Neural progenitor cell (in vitro differentiated cells): ENCODE measurements around the gene MIER2. TPM values are rescaled to one million over a fixed set of nuclear protein-coding genes. Genes with fewer than 3 reads are reported as not detected.

Source experiments
- DNase-seq: peaks from one replicate; pipeline ENCODE4 v3.0.0-alpha.2; 2016; ENCODE audit warnings: low spot score
- H2AFZ ChIP-seq: fragments of 200-600 bp; sonication (generic); replicated peaks from 2 replicates; pipeline ENCODE4 v1.6.1; 2016; ENCODE audit warnings: antibody characterized with exemption
- H3F3A ChIP-seq: fragments of 200-600 bp; sonication (generic); 2 replicates; pipeline ENCODE4 v1.6.1; 2016; ENCODE audit warnings: antibody characterized with exemption, low read depth
- H3K27ac ChIP-seq: fragments of 200-600 bp; sonication (generic); 2 replicates; pipeline ENCODE4 v1.5.1; 2016; ENCODE audit warnings: mild to moderate bottlenecking
- H3K27me3 ChIP-seq: fragments of 200-600 bp; sonication (generic); 2 replicates; pipeline ENCODE4 v1.6.1; 2016; ENCODE audit warnings: mild to moderate bottlenecking, moderate library complexity
- H3K36me3 ChIP-seq: fragments of 200-600 bp; sonication (generic); 2 replicates; pipeline ENCODE4 v1.5.1; 2016
- H3K4me1 ChIP-seq: fragments of 200-600 bp; sonication (generic); 2 replicates; pipeline ENCODE4 v1.6.1; 2016; ENCODE audit warnings: mixed run types
- H3K4me2 ChIP-seq: fragments of 200-600 bp; sonication (generic); 2 replicates; pipeline ENCODE4 v1.6.1; 2016
- H3K4me3 ChIP-seq: fragments of 200-600 bp; sonication (generic); 2 replicates; pipeline ENCODE4 v1.5.1; 2016
- H3K79me2 ChIP-seq: fragments of 200-600 bp; sonication (generic); 2 replicates; pipeline ENCODE4 v1.6.1; 2016; ENCODE audit warnings: low read depth
- H3K9ac ChIP-seq: fragments of 200-600 bp; sonication (generic); 2 replicates; pipeline ENCODE4 v1.6.1; 2016
- H3K9me3 ChIP-seq: fragments of 200-600 bp; sonication (generic); 2 replicates; pipeline ENCODE4 v1.5.1; 2016; ENCODE audit warnings: low read depth
- H4K20me1 ChIP-seq: fragments of 200-600 bp; sonication (generic); 2 replicates; pipeline ENCODE4 v1.6.1; 2016; ENCODE audit warnings: low read depth
- H3K27ac Mint-ChIP-seq: 3 replicates; pipeline ENCODE4 v1.8.0; 2021; ENCODE audit warnings: mixed read lengths
- H3K27me3 Mint-ChIP-seq: 2 replicates; pipeline ENCODE4 v1.8.0; 2022; ENCODE audit warnings: low read depth, mild to moderate bottlenecking, inconsistent platforms, moderate library complexity, mixed read lengths; ENCODE audit not compliant: insufficient read depth
- H3K36me3 Mint-ChIP-seq: 3 replicates; pipeline ENCODE4 v1.8.0; 2021; ENCODE audit warnings: mixed read lengths
- H3K4me1 Mint-ChIP-seq: 3 replicates; pipeline ENCODE4 v1.8.0; 2021; ENCODE audit warnings: mixed read lengths
- H3K4me3 Mint-ChIP-seq: 3 replicates; pipeline ENCODE4 v1.8.0; 2021; ENCODE audit warnings: mild to moderate bottlenecking, moderate library complexity, mixed read lengths
- H3K9me3 Mint-ChIP-seq: 3 replicates; pipeline ENCODE4 v1.8.0; 2020; ENCODE audit warnings: mixed read lengths
- EZH2 ChIP-seq: fragments of 200-600 bp; sonication (generic); IDR thresholded peaks from 2 replicates; pipeline ENCODE4 v1.6.1; 2017; ENCODE audit warnings: antibody characterized with exemption, mild to moderate bottlenecking, moderate library complexity
- EZH2phosphoT487 ChIP-seq: fragments of 200-600 bp; sonication (generic); IDR thresholded peaks from 2 replicates; pipeline ENCODE4 v1.6.1; 2017; ENCODE audit warnings: antibody characterized with exemption
- total RNA-seq: library from RNA; depleted of rRNA; stranded (reverse); fragments of >200 nt; gene quantifications from 2 replicates; pipeline ENCODE4 v1.2.3, GENCODE V29; 2015; ENCODE audit warnings: low replicate concordance
- TF ChIP-seq, protein P1 (sequence below): fragments of 200-600 bp; sonication (generic); IDR thresholded peaks from 2 replicates; pipeline ENCODE4 v1.5.1; 2017; ENCODE audit warnings: antibody characterized with exemption, mild to moderate bottlenecking

MIER2 gene
- total RNA-seq, 1 donor from 2014 or later, result 12.9 TPM

DNA sequence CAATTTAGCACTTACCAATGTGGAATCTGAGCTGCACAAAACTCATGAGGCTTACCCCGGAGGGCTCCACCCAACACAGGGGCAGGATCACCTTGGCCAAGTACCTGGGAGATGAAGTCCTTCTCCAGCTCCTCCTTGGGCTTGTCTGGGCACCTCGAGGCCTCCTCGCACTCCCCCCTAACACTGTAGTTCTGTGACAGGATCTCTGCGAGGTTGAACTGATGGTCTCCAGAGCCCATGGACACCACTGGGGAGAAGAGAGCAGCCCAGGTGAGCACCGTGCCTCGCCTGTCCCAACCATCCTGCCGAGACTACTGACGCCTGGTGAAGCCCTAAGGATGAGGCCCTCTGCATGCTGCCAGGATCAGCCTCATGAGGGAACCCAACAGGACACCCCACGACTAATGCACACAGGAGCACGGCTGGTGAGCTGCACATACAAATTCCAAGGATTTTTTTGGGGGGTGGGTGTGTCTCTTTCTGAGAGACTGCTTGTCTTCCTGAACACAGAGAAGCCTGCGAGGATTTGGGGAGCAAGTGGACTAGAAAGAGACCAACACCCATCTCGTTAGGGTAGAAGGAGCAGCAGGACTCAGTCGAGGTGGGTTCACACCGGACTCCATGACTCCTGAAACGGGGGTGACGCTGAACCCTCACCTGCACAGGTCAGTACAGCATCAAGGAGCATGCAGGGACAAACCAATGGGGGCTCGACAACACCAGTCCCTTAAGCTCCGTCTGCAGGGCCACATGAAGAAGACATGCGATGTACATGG, 10.1 kb downstream of the MIER2 start:
- H4K20me1 ChIP-seq, result peaks cover 44% of the 10 kb centered on the region
- H3K4me1 Mint-ChIP-seq, result no peaks in the 10 kb centered on the region
- H3K27ac ChIP-seq, result no peak overlapping the region
- H3F3A ChIP-seq, result no peaks in the 10 kb centered on the region
- no peak overlapping the region for H2AFZ ChIP-seq
- no peak overlapping the region for H3K4me3 ChIP-seq
- H3K36me3 ChIP-seq, result peaks cover 9% of the 10 kb centered on the region
- no peak for TF ChIP-seq EZH2phosphoT487
- TF ChIP-seq, protein P1, sequence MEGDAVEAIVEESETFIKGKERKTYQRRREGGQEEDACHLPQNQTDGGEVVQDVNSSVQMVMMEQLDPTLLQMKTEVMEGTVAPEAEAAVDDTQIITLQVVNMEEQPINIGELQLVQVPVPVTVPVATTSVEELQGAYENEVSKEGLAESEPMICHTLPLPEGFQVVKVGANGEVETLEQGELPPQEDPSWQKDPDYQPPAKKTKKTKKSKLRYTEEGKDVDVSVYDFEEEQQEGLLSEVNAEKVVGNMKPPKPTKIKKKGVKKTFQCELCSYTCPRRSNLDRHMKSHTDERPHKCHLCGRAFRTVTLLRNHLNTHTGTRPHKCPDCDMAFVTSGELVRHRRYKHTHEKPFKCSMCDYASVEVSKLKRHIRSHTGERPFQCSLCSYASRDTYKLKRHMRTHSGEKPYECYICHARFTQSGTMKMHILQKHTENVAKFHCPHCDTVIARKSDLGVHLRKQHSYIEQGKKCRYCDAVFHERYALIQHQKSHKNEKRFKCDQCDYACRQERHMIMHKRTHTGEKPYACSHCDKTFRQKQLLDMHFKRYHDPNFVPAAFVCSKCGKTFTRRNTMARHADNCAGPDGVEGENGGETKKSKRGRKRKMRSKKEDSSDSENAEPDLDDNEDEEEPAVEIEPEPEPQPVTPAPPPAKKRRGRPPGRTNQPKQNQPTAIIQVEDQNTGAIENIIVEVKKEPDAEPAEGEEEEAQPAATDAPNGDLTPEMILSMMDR, result no peak
- no peak for TF ChIP-seq EZH2
- peaks cover 28% of the 10 kb centered on the region for H3K9me3 Mint-ChIP-seq
- no peak overlapping the region for H3K4me3 Mint-ChIP-seq
- no peaks in the 10 kb centered on the region for H3K27me3 Mint-ChIP-seq
- H3K9ac ChIP-seq, result no peak overlapping the region
- no peak for DNase-seq
- H3K36me3 Mint-ChIP-seq, result peaks cover 54% of the 10 kb centered on the region
- H3K79me2 ChIP-seq, result peaks cover 82% of the 10 kb centered on the region
- H3K27me3 ChIP-seq, result no peaks in the 10 kb centered on the region
- H3K9me3 ChIP-seq, result no peaks in the 10 kb centered on the region
- no peak overlapping the region for H3K27ac Mint-ChIP-seq
- H3K4me2 ChIP-seq, result no peak overlapping the region
- H3K4me1 ChIP-seq, result no peaks in the 10 kb centered on the region

DNA sequence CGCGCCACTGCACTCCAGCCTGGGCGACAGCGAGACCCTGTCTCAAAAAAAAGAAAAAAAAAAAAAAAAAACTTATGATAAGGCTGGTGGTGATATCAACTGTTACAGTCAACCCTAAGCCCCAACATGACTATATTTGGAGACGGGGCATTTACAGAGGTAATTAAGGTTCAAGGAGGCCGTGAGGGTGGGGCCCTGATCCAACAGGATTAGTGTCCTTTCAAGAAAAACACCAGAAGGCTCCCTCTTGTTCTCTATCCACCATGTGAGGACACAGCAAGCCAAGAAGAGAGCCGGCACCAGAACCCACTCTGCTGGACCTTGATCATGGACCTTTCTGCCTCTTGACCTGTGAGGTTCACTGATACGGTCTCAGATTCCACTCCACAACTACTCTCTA, 14.1 kb downstream of the MIER2 start:
- H3K27ac Mint-ChIP-seq, result no peak overlapping the region
- Histone ChIP-seq H3K4me3 (no peak overlapping the region), H3K4me1 (no peaks in the 10 kb centered on the region), H3K27ac (no peak overlapping the region), H3K4me2 (no peak overlapping the region), H3K27me3 (no peaks in the 10 kb centered on the region), H4K20me1 (peaks cover 14% of the 10 kb centered on the region), H3K79me2 (peaks cover 59% of the 10 kb centered on the region), H3K9me3 (no peaks in the 10 kb centered on the region), H3K36me3 (peaks cover 23% of the 10 kb centered on the region), H3K9ac (no peak overlapping the region), H3F3A (no peaks in the 10 kb centered on the region), H2AFZ (no peak overlapping the region)
- TF ChIP-seq EZH2phosphoT487, result no peak
- TF ChIP-seq, protein P1, result no peak
- no peak for TF ChIP-seq EZH2
- no peaks in the 10 kb centered on the region for H3K4me1 Mint-ChIP-seq
- H3K4me3 Mint-ChIP-seq, result no peak overlapping the region
- peaks cover 20% of the 10 kb centered on the region for H3K9me3 Mint-ChIP-seq
- peaks cover 55% of the 10 kb centered on the region for H3K36me3 Mint-ChIP-seq
- H3K27me3 Mint-ChIP-seq, result no peaks in the 10 kb centered on the region
- no peak for DNase-seq

DNA sequence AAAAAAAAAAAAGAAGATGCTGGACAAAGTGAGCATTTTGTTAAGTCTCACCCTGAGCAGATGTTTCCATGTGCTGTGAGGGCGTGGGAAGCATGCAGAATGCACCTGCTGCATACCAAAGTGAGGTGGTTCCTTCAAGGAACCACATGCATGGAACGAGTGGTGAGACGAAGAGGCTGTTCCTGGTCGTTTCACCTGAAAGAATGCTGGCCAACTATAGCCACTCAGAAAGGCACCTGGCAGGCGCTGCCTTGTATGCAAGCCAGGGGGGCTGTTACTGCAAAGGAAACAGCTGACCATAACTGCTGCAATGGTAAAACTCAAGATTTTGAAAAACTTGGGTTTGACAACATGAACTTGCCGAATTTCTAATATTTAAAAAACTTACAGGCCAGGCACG, 14.7 kb downstream of the MIER2 start:
- H3K4me1 ChIP-seq, result no peaks in the 10 kb centered on the region
- H3K27me3 ChIP-seq, result no peaks in the 10 kb centered on the region
- no peaks in the 10 kb centered on the region for H3F3A ChIP-seq
- Mint-ChIP-seq H3K36me3 (peaks cover 51% of the 10 kb centered on the region), H3K27me3 (no peaks in the 10 kb centered on the region), H3K27ac (no peak overlapping the region), H3K4me3 (no peak overlapping the region), H3K4me1 (no peaks in the 10 kb centered on the region), H3K9me3 (peaks cover 20% of the 10 kb centered on the region)
- no peak overlapping the region for H3K4me2 ChIP-seq
- no peak overlapping the region for H2AFZ ChIP-seq
- TF ChIP-seq, protein P1, result no peak
- no peak for TF ChIP-seq EZH2phosphoT487
- TF ChIP-seq EZH2, result no peak
- peaks cover 23% of the 10 kb centered on the region for H3K36me3 ChIP-seq
- H3K27ac ChIP-seq, result no peak overlapping the region
- DNase-seq, result no peak
- no peaks in the 10 kb centered on the region for H3K9me3 ChIP-seq
- no peak overlapping the region for H3K9ac ChIP-seq
- H3K4me3 ChIP-seq, result no peak overlapping the region
- H3K79me2 ChIP-seq, result peaks cover 52% of the 10 kb centered on the region
- H4K20me1 ChIP-seq, result peaks cover 8% of the 10 kb centered on the region
